ENCODE measurements around the gene ATP2C2.

DNA sequence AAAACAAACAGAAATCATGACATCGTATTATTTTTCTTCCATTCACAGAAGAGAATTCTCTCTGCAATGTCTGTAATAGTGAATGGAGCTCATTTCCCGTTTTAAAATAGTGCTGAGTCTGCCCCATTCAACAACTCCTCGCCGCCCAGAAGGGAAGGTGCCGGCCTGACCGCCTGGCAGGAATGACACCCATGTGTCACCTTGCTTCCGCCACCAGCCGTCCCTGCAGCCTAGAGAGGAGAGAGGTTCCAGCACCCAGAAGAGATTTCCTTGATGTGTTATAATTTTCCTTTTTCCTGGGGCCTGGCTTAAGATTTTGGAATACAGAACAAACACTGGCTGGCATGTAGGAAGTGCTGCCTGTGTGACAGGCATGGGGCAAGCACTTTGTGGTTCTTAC, 76.1 kb downstream of the ATP2C2 start:
- TF ChIP-seq CTCF (IDR thresholded peaks at IDR 0.05) (no peak), POLR2A (IDR thresholded peaks at IDR 0.05) (no peak)
